Mesenchymal stem cell (in vitro differentiated cells and primary cell): ENCODE data around the gene SH3TC1.

Experiments
- DNase-seq: peaks from one replicate; pipeline ENCODE4 v3.0.0-alpha.2; 2013
- H2AFZ ChIP-seq: one replicate; pipeline ENCODE4 v1.6.1; 2013; ENCODE audit warnings: low read depth, mild to moderate bottlenecking, control low read depth, inconsistent platforms, low read length, moderate library complexity
- H2AK5ac ChIP-seq: 2 replicates; pipeline ENCODE4 v1.6.1; 2013; ENCODE audit warnings: low read length, moderate library complexity, mild to moderate bottlenecking, inconsistent platforms; ENCODE audit not compliant: severe bottlenecking
- H2BK120ac ChIP-seq: one replicate; pipeline ENCODE4 v1.6.1; 2013; ENCODE audit warnings: low read depth, mild to moderate bottlenecking, inconsistent platforms, low read length, moderate library complexity
- H2BK12ac ChIP-seq, 2 experiments: one replicate each; pipeline ENCODE4 v1.6.1; 2013; ENCODE audit warnings: inconsistent platforms in 2 of 2, low read length in 2 of 2, mild to moderate bottlenecking in 2 of 2, moderate library complexity in 2 of 2, control low read depth in 1 of 2
- H2BK15ac ChIP-seq: one replicate; pipeline ENCODE4 v1.6.1; 2013; ENCODE audit warnings: mild to moderate bottlenecking, low read depth, inconsistent platforms; ENCODE audit not compliant: poor library complexity, severe bottlenecking
- H2BK5ac ChIP-seq: 2 replicates; pipeline ENCODE4 v1.6.1; 2013; ENCODE audit warnings: low read depth, mild to moderate bottlenecking, low read length, control low read depth, inconsistent platforms; ENCODE audit not compliant: poor library complexity, severe bottlenecking
- H3K14ac ChIP-seq, 2 experiments: one replicate each; pipeline ENCODE4 v1.6.1; 2013; ENCODE audit warnings: inconsistent platforms in 2 of 2, low read length in 2 of 2, control low read depth in 1 of 2, mild to moderate bottlenecking in 1 of 2, moderate library complexity in 1 of 2
- H3K18ac ChIP-seq, 2 experiments: one replicate each; pipeline ENCODE4 v1.6.1; 2013; ENCODE audit warnings: inconsistent platforms in 2 of 2, low read length in 2 of 2, control low read depth in 1 of 2, low read depth in 1 of 2, mild to moderate bottlenecking in 1 of 2
- H3K23ac ChIP-seq, 2 experiments: one replicate each; pipeline ENCODE4 v1.6.1; 2013; ENCODE audit warnings: inconsistent platforms in 2 of 2, low read length in 2 of 2, mild to moderate bottlenecking in 2 of 2, moderate library complexity in 2 of 2, control low read depth in 1 of 2
- H3K27ac ChIP-seq: 2 replicates; pipeline ENCODE4 v1.5.1; 2013; ENCODE audit warnings: mild to moderate bottlenecking, moderate library complexity, low read length, control low read depth, inconsistent platforms; ENCODE audit not compliant: poor library complexity, severe bottlenecking
- H3K27me3 ChIP-seq, 2 experiments: 2 replicates each; pipeline versions ENCODE4 v1.6.1 to v1.7.0; 2013; ENCODE audit warnings: low read length in 2 of 2, mild to moderate bottlenecking in 2 of 2, moderate library complexity in 2 of 2, control low read depth in 1 of 2, inconsistent platforms in 1 of 2; ENCODE audit not compliant: control insufficient read depth in 1 of 2, insufficient read depth in 1 of 2
- H3K36me3 ChIP-seq, 2 experiments: 2 replicates each; pipeline versions ENCODE4 v1.6.1 to v1.7.0; 2013; ENCODE audit warnings: low read length in 2 of 2, control low read depth in 1 of 2, inconsistent platforms in 1 of 2, low read depth in 1 of 2, mild to moderate bottlenecking in 1 of 2; ENCODE audit not compliant: insufficient read depth in 2 of 2, control insufficient read depth in 1 of 2
- H3K4ac ChIP-seq, 2 experiments: one replicate each; pipeline ENCODE4 v1.6.1; 2013; ENCODE audit warnings: inconsistent platforms in 2 of 2, low read length in 2 of 2, mild to moderate bottlenecking in 2 of 2, moderate library complexity in 2 of 2, control low read depth in 1 of 2, low read depth in 1 of 2
- H3K4me1 ChIP-seq: 2 replicates; pipeline ENCODE4 v1.6.1; 2013; ENCODE audit warnings: low read depth, low read length, control low read depth; ENCODE audit not compliant: control insufficient read depth, insufficient read depth
- H3K4me2 ChIP-seq: 2 replicates; pipeline ENCODE4 v1.6.1; 2013; ENCODE audit warnings: low read length, mild to moderate bottlenecking, inconsistent platforms; ENCODE audit not compliant: poor library complexity, severe bottlenecking
- H3K4me3 ChIP-seq, 2 experiments: 2 replicates each; pipeline versions ENCODE4 v1.5.1 to v1.7.0; 2013; ENCODE audit warnings: low read length in 2 of 2, mild to moderate bottlenecking in 2 of 2, control low read depth in 1 of 2, low read depth in 1 of 2; ENCODE audit not compliant: insufficient read depth in 1 of 2
- H3K79me1 ChIP-seq: replicated peaks from 2 replicates; pipeline ENCODE4 v1.6.1; 2013; ENCODE audit warnings: mild to moderate bottlenecking, control low read depth, low read length, inconsistent platforms; ENCODE audit not compliant: poor library complexity, severe bottlenecking
- H3K9ac ChIP-seq: 2 replicates; pipeline ENCODE4 v1.7.0; 2013; ENCODE audit warnings: mild to moderate bottlenecking, low read length, moderate library complexity
- H3K9me3 ChIP-seq: 2 replicates; pipeline ENCODE4 v1.7.0; 2013; ENCODE audit warnings: mild to moderate bottlenecking, low read length; ENCODE audit not compliant: control insufficient read depth
- H4K8ac ChIP-seq: one replicate; pipeline ENCODE4 v1.6.1; 2013; ENCODE audit warnings: inconsistent platforms, mild to moderate bottlenecking, low read length, moderate library complexity
- H4K91ac ChIP-seq: one replicate; pipeline ENCODE4 v1.6.1; 2013; ENCODE audit warnings: mild to moderate bottlenecking, low read length, inconsistent platforms
- WGBS: methylation state at CpG from one replicate; pipeline ENCODE4 v1.1.7; 2013; ENCODE audit warnings: mixed read lengths; 5-methylcytosine and 5-hydroxymethylcytosine counted together

The SH3TC1 gene

GRCh38 chr4:8204576-8205227, 5.6 kb downstream of the SH3TC1 start:
- WGBS, result 95% methylated on average over 31 of the region's 31 CpGs
- Histone ChIP-seq H4K8ac (no peak overlapping the region), H2BK120ac (no peak overlapping the region), H2BK5ac (no peak overlapping the region), H3K4me1 (peaks cover 50% of the 10 kb centered on the region), H3K23ac (no peak overlapping the region), H3K27ac (no peak overlapping the region), H2BK15ac (peak overlapping the region; percentile 29), H3K4ac (no peak overlapping the region), H3K36me3 (peaks cover 0 to 48% of the 10 kb centered on the region in 2 experiments), H3K14ac (peak overlapping the region in 1 of 2 experiments; percentile 66), H3K4me2 (no peak overlapping the region), H2AK5ac (no peak overlapping the region), H2BK12ac (peak overlapping the region in 1 of 2 experiments; percentile 47), H3K27me3 (peaks cover 0 to 12% of the 10 kb centered on the region in 2 experiments), H2AFZ (no peak overlapping the region), H3K9me3 (no peaks in the 10 kb centered on the region), H3K18ac (no peak overlapping the region), H3K9ac (no peak overlapping the region), H4K91ac (peak overlapping the region; percentile 57), H3K4me3 (no peak overlapping the region), H3K79me1 (peaks cover 29% of the 10 kb centered on the region)
- DNase-seq, result no peak

- no peak overlapping the region for H3K27ac ChIP-seq
- WGBS, result 81% methylated on average over 19 of the region's 19 CpGs
These were observed 6.2 kb downstream of the SH3TC1 start for GRCh38 chr4:8205241-8205707.

GRCh38 chr4:8205749-8206611, 6.9 kb downstream of the SH3TC1 start:
- Histone ChIP-seq H2BK120ac (no peak overlapping the region), H3K23ac (peak overlapping the region in 1 of 2 experiments; percentile 28), H2BK5ac (no peak overlapping the region), H3K14ac (peak overlapping the region in 1 of 2 experiments; percentile 63), H3K27ac (no peak overlapping the region), H3K36me3 (peaks cover 0 to 54% of the 10 kb centered on the region in 2 experiments), H2BK12ac (peak overlapping the region in 1 of 2 experiments; percentile 74), H3K9me3 (no peaks in the 10 kb centered on the region), H3K4me2 (no peak overlapping the region), H2AFZ (no peak overlapping the region), H3K27me3 (peaks cover 0 to 21% of the 10 kb centered on the region in 2 experiments), H3K18ac (peak overlapping the region in 1 of 2 experiments; percentile 14), H3K4ac (no peak overlapping the region), H2BK15ac (no peak overlapping the region), H4K8ac (no peak overlapping the region), H3K4me3 (no peak overlapping the region), H3K79me1 (peaks cover 21% of the 10 kb centered on the region), H3K9ac (no peak overlapping the region), H4K91ac (peak overlapping the region; percentile 37), H2AK5ac (no peak overlapping the region), H3K4me1 (peaks cover 38% of the 10 kb centered on the region)
- 91% methylated on average over 26 of the region's 26 CpGs for WGBS
- no peak for DNase-seq

More at GRCh38 chr4:8205241-8205707, 6.2 kb downstream of the SH3TC1 start:
- Histone ChIP-seq H3K4me3 (no peak overlapping the region), H3K23ac (no peak overlapping the region), H3K27me3 (peaks cover 0 to 17% of the 10 kb centered on the region in 2 experiments), H3K4ac (no peak overlapping the region), H3K4me2 (no peak overlapping the region), H2BK12ac (no peak overlapping the region), H2BK15ac (no peak overlapping the region), H3K36me3 (peaks cover 0 to 54% of the 10 kb centered on the region in 2 experiments), H2BK120ac (no peak overlapping the region), H3K9ac (no peak overlapping the region), H3K4me1 (peaks cover 45% of the 10 kb centered on the region), H2AFZ (no peak overlapping the region), H3K18ac (no peak overlapping the region), H4K91ac (no peak overlapping the region), H4K8ac (no peak overlapping the region), H3K79me1 (peaks cover 23% of the 10 kb centered on the region), H3K14ac (no peak overlapping the region), H3K9me3 (no peaks in the 10 kb centered on the region), H2AK5ac (no peak overlapping the region), H2BK5ac (no peak overlapping the region)
- peak; percentile 28 for DNase-seq

GRCh38 chr4:8207314-8207713, 8.2 kb downstream of the SH3TC1 start:
- Histone ChIP-seq H3K4me3 (no peak overlapping the region), H3K9me3 (no peaks in the 10 kb centered on the region), H3K36me3 (peaks cover 0 to 54% of the 10 kb centered on the region in 2 experiments), H3K9ac (no peak overlapping the region), H3K4ac (no peak overlapping the region), H2BK15ac (no peak overlapping the region), H3K23ac (no peak overlapping the region), H2BK5ac (no peak overlapping the region), H3K27ac (no peak overlapping the region), H3K79me1 (peaks cover 20% of the 10 kb centered on the region), H4K8ac (no peak overlapping the region), H2BK12ac (no peak overlapping the region), H3K18ac (no peak overlapping the region), H3K4me1 (peaks cover 25% of the 10 kb centered on the region), H2AK5ac (no peak overlapping the region), H4K91ac (no peak overlapping the region), H2AFZ (no peak overlapping the region), H2BK120ac (no peak overlapping the region), H3K14ac (no peak overlapping the region), H3K27me3 (peaks cover 0 to 25% of the 10 kb centered on the region in 2 experiments), H3K4me2 (no peak overlapping the region)
- DNase-seq, result no peak
- WGBS, result 96% methylated on average over 6 of the region's 6 CpGs
